GM21717 (cell line): Measurements from ENCODE around the gene SLC25A14.
"Not testable (repeated sequence)": the region's sequence is repeated elsewhere in the genome, so short reads cannot be mapped to it uniquely, and the experiment has no call there.

Experiments used
- ATAC-seq: cut with Tn5 transposase; IDR thresholded peaks from one replicate; pipeline ENCODE4 v1.9.1; 2021; ENCODE audit warnings: mild to moderate bottlenecking, moderate library complexity; ENCODE audit not compliant: unreplicated experiment

SLC25A14 gene

GRCh38 chrX:130339408-130340222 is at the start of gene SLC25A14:
Gene SLC25A14 (plus strand): TSS chrX:130339919. CDS start chrX:130340279, 360 bp downstream.
- peak; percentile 98 for ATAC-seq

GRCh38 chrX:130295519-130296296 is 44.0 kb upstream of the SLC25A14 start:
- no peak for ATAC-seq

GRCh38 chrX:130296297-130296678 is 43.4 kb upstream of the SLC25A14 start:
- ATAC-seq, result no peak

GRCh38 chrX:130296743-130297142 is 43.0 kb upstream of the SLC25A14 start:
- no peak for ATAC-seq

- ATAC-seq, result no peak
Measured at GRCh38 chrX:130299279-130300009, 40.3 kb upstream of the SLC25A14 start.

GRCh38 chrX:130300010-130300282 is 39.8 kb upstream of the SLC25A14 start:
- no peak for ATAC-seq

GRCh38 chrX:130301405-130301804 is 38.3 kb upstream of the SLC25A14 start:
- ATAC-seq, result no peak

GRCh38 chrX:130301977-130302376 is 37.7 kb upstream of the SLC25A14 start:
- ATAC-seq, result no peak

- no peak for ATAC-seq
Measured at GRCh38 chrX:130304587-130305368, 34.9 kb upstream of the SLC25A14 start.

- ATAC-seq, result not testable (repeated sequence)
Measured at GRCh38 chrX:130319886-130320285, 19.8 kb upstream of the SLC25A14 start.

- ATAC-seq, result no peak
Measured at GRCh38 chrX:130321550-130321949, 18.2 kb upstream of the SLC25A14 start.

GRCh38 chrX:130330146-130330545 is 9.6 kb upstream of the SLC25A14 start:
- no peak for ATAC-seq

GRCh38 chrX:130330706-130331105 is 9.0 kb upstream of the SLC25A14 start:
- ATAC-seq, result peak; percentile 72

- no peak for ATAC-seq
Measured at GRCh38 chrX:130336531-130336930, 3.2 kb upstream of the SLC25A14 start.

GRCh38 chrX:130338869-130339268 is 850 bp upstream of the SLC25A14 start:
- not testable (repeated sequence) for ATAC-seq

- no peak for ATAC-seq
Measured at GRCh38 chrX:130340271-130340670, 552 bp downstream of the SLC25A14 start.

GRCh38 chrX:130343411-130343810 is 3.7 kb downstream of the SLC25A14 start:
- no peak for ATAC-seq

- no peak for ATAC-seq
Measured at GRCh38 chrX:130347321-130347720, 7.6 kb downstream of the SLC25A14 start.

- ATAC-seq, result no peak
Measured at GRCh38 chrX:130351567-130351966, 11.8 kb downstream of the SLC25A14 start.

- ATAC-seq, result not testable (repeated sequence)
Measured at GRCh38 chrX:130352050-130352449, 12.3 kb downstream of the SLC25A14 start.

GRCh38 chrX:130376077-130376476 is 36.4 kb downstream of the SLC25A14 start:
- ATAC-seq, result no peak
